Measurements from ENCODE around the gene SLC25A26.
A peak's percentile ranks its signal among the peaks of the same experiment; 100 is the strongest.

The SLC25A26 gene

DNA sequence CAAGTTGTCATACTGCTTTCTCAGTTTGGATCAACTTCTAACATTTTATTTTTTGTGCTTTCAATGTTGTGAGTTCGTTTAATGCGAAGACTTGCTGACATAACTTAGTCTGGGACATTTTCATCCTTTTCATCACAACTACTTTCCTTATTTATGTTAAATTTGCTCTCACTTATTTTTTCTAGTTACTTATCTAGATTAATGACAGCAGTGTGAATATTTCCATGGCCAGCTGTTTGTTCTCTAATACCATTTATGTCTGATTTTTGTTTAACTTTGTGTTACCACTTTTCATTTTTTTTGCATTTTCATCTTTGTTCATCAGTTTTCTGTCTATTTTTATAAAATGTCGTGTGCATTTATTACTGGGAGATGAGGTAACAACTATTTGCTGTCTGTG is 6.2 kb downstream of the SLC25A26 start:
- DNase-seq (ENCODE audit: low read depth) = no peak

DNA sequence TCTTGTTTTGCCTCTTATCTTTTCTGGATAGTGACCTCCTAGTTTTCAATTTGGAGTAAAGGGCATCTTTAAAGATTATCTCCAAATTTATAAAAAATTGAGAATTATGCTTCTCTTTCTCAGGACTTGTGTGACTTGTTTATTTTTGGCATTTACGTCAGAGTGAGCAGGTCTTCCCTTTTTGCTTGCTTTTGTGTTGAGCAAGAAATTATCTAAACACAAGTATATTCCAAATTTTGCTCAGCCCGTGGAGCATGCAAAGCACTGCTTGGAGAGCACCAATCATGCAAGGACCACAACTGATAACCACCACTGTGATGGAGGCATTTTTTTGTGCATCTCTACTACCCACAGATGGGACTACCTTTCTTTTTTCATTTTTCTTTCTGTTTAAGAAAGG is 7.1 kb downstream of the SLC25A26 start:
- no peak for DNase-seq (ENCODE audit: low read depth)

DNA sequence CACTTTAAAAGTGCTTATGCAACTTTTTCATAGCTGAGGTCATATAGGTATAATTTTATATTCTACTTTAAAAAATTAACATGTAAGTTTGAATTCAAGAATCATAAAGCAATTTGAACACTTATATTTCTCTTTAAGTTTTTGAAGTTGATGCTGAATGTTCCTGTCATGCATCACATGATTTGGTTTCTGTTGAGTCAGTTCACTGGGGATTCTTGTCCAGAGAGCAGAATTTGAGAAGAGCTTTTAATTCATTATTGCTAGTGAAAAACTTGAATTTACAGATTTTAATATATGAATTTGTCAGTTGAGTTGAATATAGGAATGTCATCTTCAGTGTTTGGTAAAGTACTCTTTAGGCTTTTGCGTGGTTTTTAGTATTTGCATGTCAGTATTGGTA is 7.9 kb downstream of the SLC25A26 start:
- no peak for DNase-seq (ENCODE audit: low read depth)

DNA sequence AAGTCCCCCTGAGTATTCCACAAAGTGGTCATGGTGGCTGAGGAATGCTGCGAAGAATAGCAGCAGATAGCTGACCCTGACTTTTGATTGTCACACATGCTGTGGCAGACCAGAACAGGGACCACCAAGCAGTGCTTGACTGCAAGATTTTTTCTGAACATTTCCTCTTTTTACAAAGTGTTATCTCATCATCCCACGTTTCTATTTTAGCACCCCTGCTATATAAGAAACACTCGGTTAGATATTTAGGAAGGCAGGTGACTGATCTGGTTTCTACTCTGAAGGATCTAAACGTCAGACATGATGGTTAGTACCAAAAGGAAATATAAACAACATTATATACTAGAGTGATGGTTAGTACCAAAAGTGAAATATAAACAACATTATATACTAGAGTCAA is 9.1 kb downstream of the SLC25A26 start:
- DNase-seq (ENCODE audit: low read depth) = no peak

DNA sequence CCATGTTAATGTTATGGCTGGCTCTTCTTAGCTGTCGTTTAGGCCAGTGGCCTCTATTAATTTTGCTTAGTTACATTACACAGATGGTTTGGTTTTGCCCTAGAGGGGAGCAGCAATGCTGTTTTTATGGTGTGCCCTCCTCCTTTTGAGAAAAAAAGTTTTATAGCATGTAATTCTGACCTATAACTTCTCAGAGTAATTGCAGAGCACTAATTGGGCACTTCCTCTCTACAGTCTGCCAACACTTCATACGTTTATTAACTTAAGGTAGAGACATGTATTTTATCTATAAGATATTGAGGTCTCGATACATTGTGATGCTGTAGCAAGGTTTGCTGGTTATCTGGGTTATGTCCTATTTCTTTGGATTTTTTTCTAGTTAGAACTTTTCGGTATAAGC is 12.2 kb downstream of the SLC25A26 start:
- DNase-seq (ENCODE audit: low read depth) = no peak

DNA sequence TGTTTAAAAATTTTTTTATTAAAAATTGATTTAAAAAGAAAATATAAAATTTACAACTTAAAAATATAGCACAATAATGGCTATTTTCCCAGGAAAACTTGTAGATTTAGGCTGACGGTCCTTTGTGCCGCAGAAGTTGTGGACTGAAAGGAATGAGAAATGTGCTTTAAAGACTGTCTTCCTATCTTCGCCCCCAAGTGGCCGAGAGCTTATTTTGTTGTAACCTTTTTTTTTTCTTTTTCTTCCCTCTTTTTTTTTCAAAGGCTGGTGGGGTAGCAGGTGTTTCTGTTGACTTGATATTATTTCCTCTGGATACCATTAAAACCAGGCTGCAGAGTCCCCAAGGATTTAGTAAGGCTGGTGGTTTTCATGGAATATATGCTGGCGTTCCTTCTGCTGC is 15.5 kb downstream of the SLC25A26 start:
- DNase-seq (ENCODE audit: low read depth) = peak; percentile 13

DNA sequence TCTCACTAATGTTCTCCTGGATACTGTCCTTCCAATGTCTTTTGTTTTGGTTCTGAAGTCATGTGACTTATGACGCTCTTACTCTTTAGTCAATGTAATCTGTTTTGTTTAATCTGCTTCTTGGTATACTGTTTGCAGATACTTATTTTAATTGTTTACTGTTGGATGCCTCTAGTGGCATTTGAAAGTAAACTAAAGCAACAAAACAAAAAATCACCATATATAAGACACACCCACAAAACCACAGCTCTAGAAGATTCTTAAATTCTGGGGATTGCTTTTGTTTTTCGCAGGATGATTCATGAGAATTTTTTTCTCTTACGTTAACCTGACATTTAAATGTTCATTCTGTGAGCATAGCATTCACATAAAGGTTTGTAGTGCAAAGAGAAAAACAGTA is 16.8 kb downstream of the SLC25A26 start:
- DNase-seq (ENCODE audit: low read depth) = no peak

DNA sequence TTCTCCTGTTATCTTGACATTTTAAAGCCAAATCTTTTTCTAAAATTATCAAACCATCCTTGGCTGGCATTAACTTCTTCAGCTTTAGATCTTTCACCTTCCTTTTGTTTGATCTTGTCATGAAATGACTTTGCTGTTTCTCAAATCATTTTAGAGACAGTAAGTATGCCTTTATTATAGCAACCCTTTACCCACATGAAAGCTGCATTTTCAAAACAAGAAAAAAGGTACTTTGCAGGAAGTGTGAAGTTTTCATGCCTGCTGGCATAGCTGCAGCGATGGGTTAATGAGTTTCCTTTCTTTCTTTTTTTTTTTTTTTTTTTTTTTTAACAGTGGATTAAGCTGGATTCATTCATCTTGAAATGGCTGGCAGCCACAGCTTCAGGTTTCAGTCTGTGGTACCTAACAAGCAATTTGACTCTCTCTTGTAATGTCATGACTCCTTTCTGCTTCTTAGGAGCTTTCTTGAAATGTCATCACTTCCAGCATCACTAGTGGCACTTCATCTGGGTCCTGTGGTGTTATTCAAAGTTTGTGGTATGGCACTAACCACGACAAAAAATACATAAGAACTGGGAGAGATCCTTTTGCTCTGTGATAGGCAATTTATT is 18.8 kb downstream of the SLC25A26 start:
- DNase-seq (ENCODE audit: low read depth) = no peak

DNA sequence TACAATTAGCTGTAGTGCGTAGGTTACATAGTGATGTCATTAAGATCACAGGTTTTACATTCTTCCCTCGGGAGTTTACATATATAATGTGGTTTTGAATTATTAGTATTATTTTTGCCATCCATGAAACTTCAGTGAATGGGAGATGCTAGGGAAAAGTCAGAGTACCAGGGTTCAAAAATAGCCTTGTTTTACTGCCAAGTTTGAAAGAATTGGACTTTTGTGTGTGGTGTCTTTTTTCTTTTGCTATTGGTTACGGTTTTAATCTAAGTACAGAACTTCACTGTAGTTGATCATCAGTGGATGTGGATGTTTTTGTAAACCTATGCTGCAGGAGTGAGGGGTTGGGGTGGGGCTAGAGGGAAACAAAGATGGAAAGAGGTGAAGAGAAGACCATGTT is 20.7 kb downstream of the SLC25A26 start:
- no peak for DNase-seq (ENCODE audit: low read depth)

DNA sequence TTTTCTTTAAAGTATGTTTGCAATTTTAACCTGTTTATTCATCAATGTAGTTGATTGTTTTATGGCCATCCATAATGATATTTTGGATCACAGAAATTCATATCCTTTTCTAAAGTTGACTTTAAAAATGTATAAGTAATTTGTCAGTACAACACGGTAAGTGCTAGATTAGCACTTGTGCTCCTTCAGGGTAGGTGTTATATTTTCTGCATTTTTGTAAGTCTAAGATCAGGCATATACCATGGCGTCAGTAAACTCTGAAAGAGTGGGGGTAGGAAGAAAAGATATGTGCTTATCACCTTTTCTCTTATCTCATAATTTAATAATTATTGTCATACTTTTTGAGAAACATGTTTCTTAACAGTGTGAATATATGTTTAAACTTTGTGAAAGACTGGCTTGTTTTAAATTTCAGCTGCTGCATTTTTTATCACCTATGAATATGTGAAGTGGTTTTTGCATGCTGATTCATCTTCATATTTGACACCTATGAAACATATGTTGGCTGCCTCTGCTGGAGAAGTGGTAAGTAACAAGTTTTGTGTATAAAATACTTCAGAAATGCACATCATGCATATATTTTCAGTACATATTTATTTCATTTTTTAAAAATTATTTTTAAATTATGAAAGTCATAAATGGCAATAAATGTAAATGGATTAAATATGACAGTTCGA is 22.1 kb downstream of the SLC25A26 start:
- DNase-seq (ENCODE audit: low read depth) = no peak

DNA sequence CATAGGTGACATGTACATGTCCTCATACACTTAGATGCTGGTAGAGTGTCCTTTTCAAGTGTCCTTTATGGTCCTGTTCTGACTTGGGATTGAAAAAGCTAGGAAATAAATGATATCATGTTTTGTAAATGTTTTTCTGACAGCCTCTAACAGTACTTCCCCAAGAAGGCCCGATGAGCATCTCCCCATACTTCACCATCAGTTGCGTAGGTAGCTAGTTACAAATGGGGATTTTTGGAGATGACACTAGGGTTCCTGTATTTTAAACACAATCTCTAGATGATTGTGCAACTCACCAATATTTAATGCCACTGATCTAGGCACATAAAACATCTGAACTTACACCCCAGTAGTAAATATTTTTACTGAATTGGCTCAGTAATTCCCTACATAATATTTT is 27.8 kb downstream of the SLC25A26 start:
- no peak for DNase-seq (ENCODE audit: low read depth)

DNA sequence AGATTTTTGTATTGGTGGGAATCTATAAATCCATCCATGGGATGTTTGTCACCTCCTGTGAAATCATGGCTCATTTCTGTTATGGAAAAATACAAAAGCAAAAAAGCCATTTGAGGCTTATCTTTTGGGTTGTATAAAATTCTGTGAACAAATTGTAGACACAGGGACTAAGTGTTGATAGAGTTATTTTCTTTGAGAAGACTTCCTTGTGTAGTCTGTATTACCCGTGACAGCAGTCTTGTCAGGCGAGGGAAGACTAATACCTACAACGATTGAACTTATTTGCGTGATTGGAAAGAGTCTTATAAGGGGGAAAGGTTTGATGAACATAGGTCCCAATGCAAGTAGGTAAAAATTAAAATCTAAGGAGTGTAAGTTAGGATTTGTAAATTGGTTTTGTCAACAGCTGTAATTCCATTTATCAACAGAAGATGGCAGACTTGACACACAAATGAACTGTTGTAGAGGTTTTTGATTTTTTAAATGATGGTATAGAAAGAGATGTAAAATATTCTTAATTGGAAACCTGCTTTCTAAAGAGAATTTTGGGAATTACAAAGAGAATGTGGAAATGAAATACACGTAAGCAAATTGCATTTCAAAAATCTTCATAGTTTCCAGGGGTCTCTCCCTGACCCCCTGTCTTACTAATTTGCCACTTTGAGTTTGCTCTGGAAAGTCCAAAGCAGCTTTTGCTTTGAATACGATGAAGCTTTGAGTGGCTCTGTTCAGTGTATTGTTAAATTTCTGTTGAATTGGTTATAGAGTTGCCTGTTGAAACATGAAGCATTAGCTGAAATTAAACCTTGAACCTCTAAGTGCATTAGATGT is 33.2 kb downstream of the SLC25A26 start:
- DNase-seq (ENCODE audit: low read depth) = peak; percentile 44

DNA sequence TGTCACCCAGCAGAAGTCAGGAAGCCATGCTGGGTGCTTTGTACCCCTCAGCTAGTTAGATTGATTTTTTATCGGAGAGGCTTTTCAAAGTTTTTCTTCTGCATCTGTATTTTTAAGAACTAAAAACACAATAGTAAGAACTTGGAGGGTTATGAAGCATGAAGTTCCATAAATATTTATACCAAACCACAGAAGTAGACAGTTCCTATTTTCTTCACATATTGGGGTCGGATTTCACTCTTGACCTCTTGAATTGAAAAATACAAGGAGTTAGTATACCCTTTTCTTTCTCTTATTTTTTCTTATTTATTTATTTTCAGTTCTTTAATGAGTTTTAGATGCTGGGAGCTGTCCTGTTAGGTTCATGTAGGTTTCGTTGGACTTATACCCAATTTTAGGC is 35.1 kb downstream of the SLC25A26 start:
- DNase-seq (ENCODE audit: low read depth) = no peak

DNA sequence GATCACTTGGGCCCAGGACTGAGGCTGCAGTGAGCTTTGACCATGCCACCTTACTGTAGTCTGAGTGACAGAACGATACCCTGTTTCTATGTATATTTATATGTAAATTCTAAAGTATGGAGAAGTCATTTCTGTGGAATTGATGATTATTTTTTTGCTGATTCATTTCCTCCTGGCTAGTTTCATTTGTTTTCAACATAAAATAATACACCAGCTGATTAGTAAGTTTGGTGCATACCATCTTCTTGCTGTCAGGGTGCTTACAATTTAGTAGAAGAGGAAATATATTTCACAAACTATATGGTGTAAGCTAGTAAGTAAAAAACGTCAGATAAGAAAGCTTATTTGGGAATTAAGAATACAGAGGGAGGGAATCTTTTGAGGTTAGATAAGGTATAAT is 36.0 kb downstream of the SLC25A26 start:
- DNase-seq (ENCODE audit: low read depth) = peak; percentile 25

DNA sequence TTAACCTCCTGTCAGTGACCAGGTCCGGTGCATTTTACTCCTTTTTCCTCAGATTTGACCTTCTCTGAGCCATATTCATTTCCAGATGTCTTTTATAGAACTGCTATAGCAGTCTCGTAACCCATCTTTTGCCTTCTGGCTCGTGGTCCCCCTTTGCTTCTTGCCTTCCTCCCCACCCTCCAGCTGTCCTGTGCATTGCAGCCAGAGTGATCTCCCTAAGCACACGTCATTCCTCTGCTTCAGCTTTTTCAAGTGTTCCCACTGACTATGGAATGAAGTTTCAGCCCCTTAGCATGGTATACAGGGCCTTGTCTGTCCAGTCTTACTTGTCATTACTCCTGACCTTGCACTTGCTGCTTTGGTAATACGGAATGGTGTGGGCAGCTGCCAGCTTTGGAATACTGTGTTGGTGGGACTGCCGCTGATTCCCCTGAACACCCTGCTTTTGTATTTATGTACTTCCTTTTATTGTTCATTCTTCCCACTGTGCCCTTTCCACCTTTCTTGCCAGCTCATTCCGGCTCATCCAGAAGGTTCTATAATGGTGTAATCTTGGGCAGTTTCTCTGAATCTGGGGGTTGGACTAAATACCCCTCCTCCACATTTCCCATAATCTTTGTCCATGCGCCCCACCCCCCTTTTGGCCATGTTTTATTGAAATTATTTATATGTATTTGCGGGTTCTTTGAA is 38.9 kb downstream of the SLC25A26 start:
- DNase-seq (ENCODE audit: low read depth) = no peak

DNA sequence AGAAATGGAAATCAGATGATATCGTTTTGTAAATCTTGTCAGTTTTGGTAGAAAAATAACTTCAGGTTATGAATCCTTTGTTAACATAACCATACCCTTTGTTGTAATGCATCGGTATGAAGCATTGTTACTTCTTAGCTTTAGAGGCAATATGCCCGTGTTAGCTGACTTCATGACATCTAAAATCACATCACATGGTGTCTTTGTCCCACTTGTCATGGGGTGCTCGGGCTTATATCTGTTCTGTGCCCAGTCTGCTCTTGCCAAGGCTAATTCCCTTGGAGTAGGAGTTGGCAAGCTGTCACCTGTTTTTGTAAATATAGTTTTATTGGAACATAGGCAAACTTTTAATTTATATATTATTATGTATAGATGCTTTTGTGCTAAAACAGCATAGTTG is 39.6 kb downstream of the SLC25A26 start:
- DNase-seq (ENCODE audit: low read depth) = no peak

DNA sequence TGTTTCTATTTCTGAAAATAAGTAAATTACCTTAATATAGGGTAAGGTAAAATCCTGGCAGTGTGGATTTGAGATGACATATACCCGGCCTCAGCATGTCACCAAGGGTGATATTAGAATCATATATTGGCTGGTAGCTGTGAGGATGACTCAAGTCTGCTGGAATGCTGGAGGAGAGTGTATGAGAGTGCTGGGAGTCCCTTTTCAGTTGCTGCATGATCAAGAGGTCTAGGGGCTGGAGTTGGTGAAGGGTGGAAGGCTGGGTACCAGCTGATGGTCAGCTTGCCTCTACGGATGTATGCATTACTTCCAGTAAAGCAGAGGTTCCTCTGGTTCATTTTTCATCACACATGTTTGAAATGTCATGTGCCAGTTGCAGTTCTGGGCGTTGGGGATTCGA is 40.6 kb downstream of the SLC25A26 start:
- peak; percentile 49 for DNase-seq (ENCODE audit: low read depth)

DNA sequence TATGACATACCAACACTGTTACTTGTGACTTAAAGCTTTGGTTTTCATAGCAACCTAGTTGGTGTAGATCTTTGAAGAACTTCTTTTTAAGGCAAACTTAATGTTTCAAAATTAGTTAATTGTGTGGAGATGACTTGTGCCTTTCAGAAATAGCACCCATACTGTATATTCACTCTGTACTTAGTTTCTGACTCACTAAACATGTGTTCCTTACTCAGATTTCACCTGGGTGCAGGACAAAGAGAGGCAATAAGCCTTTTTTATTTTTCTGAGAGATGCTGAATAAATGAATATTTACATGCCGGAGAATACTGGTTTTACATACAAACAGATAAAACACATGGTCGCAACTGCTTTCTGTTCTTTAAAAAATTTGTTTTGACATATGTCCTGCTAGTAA is 44.8 kb downstream of the SLC25A26 start:
- no peak for DNase-seq (ENCODE audit: low read depth)

DNA sequence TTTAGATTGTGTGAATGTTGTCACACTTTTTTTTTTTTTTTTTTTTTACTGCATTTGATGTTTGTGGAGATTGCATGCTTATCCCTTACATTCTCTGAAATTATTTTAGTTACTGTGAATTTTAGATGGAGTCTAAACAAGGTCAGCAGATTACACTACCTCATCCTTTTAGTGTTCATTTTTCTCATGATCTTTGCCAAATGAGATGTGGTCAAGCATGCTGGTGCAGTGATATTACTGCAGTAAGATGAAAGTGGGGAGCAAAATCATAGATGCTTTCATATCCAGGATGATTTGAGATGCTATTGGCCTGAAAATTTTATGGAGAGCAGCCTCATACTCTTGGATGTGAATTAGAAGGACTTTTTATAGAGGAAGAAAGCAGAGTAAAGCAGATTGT is 45.8 kb downstream of the SLC25A26 start:
- no peak for DNase-seq (ENCODE audit: low read depth)

DNA sequence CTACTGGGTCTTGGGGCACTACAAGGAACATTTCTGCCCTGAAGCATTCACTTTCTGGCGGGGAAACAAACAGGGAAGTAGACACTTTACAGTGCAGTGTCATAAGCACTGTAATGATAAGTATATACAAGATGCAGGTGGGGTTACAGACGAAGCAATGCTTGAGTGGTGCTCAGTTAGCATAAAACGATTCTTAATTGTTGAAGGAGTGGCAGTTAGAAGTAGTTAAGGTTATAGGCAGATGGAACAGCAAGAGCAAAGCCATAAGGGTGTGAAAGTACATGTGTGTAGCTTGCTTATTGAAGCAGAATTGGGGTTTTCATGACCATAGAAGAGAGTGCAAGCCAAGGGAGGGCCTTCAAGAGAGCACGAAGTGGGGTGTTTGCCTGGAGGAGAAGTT is 46.2 kb downstream of the SLC25A26 start:
- no peak for DNase-seq (ENCODE audit: low read depth)

DNA sequence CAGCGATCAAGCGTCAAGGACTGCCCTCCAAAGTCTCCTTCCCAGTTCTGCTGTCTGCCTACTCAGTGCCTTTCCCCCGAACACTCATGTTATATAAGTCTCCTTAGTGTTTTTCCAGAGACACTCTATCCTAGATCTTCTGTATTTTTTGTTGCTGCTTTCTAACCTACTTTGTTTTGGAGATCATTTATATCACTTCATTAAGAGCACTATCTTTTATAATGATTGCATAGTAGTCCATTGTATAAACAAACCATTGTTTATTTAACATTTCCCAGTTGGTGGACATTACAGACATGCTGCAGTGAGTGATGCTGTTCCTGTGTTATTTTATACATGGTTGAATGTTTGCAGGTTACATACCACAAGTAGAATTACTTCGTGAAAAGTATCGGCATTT is 47.1 kb downstream of the SLC25A26 start:
- no peak for DNase-seq (ENCODE audit: low read depth)

DNA sequence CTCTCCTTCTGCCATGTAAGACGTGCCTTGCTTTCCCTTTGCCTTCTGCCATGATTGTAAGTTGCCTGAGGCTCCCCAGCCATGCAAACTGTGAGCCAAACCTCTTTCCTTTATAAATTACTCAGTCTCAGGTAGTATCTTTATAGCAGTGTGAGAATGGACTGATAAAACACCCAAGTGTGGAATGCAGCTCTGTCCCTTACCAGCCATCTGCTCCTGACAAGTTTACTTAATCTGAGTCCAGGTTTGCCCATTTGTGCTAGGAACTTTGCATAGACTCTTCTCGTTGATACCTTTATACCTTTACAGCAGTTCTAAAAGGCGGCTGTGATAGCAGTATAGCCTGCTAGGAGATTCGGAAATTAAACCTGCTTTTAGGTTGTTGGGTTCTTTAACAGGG is 48.1 kb downstream of the SLC25A26 start:
- DNase-seq (ENCODE audit: low read depth) = no peak

DNA sequence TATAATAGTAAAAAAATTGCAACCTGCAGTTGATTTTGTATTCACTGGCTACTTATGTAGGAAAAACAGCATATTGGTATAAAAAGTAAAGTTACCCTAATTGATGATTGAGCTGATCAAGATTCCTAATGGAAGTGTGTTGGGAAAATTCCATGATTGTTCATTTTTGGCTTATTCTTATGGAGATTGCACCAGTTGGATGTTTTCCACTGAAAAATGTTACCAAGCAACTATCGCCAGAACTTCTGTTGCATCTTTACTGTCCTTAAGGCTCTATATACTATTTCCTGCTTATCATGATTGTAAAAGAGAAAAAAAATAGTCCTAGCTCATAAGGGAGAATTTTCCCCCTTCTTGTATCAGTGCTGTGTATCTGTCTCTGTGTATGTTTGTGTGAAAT is 48.6 kb downstream of the SLC25A26 start:
- no peak for DNase-seq (ENCODE audit: low read depth)

Data from EH (cell line).